GM18951 (cell line): ENCODE measurements around the gene CACNB2.

ENCODE experiments used
- POLR2A ChIP-seq: IDR thresholded peaks from 4 replicates; pipeline ENCODE4 v1.6.1; 2011; ENCODE audit warnings: mild to moderate bottlenecking; ENCODE audit not compliant: insufficient read length, insufficient read depth; ENCODE audit errors: extremely low read depth
- in situ Hi-C: fragments of 300-500 bp; cut with MboI; formaldehyde crosslinking; loops from one replicate; pipeline ENCODE4 v1.12.0; 2022; ENCODE audit warnings: low sequenced_read_pairs, mixed read lengths, inconsistent platforms; ENCODE audit not compliant: unreplicated experiment

The CACNB2 gene

DNA sequence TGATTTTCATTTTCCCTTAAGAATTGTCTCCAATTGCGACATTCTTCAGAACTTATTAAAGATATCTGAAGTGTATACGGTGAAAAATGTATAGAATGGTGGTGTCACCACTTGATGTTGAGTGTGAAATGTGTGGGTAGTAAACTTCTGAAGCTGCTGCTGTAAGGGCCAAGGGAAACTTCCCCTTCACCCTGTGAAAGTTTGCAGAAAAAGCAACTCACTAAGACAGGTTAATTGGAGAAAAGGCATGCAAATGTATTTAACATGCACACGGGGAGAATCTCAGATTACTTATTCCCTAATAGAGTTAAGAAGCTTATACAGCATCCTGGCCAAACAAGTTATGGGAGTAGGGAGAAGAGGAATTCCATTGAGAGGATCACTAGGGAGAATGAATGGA, 338.1 kb downstream of the CACNB2 start:
- no peak for TF ChIP-seq POLR2A
- in situ Hi-C loops: no loop called here

DNA sequence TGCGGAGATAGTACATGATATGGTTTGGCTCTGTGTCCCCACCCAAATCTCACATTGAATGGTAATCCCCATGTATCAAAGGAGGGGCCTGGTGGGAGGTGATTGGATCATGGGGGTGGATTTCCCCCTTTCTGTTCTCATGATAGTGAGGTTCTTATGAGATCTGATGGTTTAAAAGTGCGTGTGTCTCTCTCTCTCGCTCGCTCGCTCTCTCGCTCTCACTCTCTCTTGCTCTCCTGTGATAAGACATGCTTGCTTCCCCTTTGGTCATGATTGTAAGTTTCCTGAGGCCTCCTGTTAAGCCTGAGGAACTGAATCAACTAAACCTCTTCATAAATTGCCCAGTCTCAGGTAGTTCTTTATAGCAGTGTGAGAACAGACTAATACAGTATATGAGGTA, 339.3 kb downstream of the CACNB2 start:
- no peak for TF ChIP-seq POLR2A
- in situ Hi-C loops: no loop called here

DNA sequence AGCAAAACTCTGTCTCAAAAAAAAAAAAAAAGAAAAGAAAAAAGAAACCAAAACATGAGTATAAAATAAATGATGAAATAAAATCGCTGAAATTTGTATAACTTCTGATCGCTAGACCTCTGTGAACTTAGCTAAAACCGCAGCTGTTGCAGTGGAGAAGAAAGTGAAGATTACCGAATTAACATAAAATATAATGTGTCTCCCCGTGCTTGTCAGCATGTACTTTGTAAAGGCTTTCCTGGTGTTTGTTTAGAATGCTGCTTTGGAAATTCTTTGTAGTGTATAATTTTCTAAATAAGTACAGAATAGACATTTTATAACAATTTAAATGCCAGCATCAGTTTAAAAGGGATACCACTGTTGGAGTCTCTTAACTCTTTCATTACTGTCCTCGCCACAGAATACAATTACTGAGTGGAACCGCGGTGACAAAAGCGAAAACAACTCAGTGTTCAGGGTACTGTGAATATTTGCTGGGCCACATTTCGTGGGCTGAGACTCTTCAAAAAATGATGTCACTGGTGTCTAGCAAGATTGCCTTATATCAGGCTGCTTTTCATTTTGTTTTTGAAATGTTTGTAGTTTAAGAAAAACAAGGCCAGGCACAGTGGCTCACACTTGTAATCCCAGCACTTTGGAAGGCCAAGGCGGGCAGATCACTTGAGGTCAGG, 343.4 kb downstream of the CACNB2 start:
- in situ Hi-C loops: no loop called here
- no peak for TF ChIP-seq POLR2A

GRCh38 chr10:18486438-18486837, 346.2 kb downstream of the CACNB2 start:
- in situ Hi-C loops: no loop called here
- TF ChIP-seq POLR2A: no peak

DNA sequence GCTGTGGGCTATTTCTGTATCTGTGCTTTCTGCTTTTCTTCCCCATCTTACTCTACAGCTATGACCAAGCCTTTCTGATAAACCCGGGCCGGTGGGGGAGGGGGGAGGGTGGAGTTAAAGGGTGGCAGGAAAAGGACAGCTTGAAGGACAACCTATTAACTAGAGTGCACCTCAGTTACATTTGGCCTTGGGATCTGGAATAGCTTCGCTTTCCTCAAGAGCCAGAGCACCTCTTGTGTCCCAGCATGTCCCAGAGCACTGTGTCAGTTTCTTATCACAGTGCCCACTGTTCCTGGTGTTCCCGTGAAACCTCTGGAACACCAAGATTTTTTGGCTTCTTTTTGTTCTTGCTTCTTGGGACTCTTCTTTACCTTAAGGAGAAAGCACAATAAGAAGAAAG, 350.5 kb downstream of the CACNB2 start:
- TF ChIP-seq POLR2A: no peak
- in situ Hi-C loops: no loop called here

DNA sequence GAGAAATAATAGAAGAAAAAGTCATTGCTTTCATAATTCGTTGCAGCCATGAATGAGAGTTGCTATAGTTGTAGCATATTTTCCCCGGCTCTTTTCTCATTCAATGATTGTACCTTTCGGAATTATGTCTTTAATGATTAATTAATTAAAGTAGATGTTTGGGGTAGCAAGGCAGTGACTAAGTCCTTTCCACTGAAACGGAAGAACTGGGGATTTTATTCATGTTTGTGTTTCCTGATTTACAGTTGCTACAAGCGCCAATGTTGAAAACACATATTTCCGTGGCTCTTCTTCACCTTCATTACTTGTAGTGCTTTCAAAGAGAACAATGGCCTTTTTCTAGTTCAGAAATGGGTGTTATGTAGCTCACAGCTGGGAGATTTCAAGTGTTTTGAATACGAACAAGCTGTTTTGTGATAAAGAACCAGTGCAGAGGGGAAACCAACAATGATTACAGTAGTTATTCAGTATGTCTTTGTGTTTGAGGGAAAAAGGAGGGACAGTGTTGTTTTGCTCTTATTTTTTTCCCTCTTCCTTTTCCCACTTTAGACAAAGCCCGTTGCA, 357.7 kb downstream of the CACNB2 start:
- in situ Hi-C loops: no loop called here
- no peak for TF ChIP-seq POLR2A

- no peak for TF ChIP-seq POLR2A
- in situ Hi-C loops: no loop called here
Measured at GRCh38 chr10:18498998-18499397, 358.8 kb downstream of the CACNB2 start.

- in situ Hi-C loops: no loop called here
- no peak for TF ChIP-seq POLR2A
Measured at GRCh38 chr10:18500576-18500975, 360.4 kb downstream of the CACNB2 start.

- in situ Hi-C loops: no loop called here
- no peak for TF ChIP-seq POLR2A
Measured at GRCh38 chr10:18501198-18501597, 361.0 kb downstream of the CACNB2 start.

DNA sequence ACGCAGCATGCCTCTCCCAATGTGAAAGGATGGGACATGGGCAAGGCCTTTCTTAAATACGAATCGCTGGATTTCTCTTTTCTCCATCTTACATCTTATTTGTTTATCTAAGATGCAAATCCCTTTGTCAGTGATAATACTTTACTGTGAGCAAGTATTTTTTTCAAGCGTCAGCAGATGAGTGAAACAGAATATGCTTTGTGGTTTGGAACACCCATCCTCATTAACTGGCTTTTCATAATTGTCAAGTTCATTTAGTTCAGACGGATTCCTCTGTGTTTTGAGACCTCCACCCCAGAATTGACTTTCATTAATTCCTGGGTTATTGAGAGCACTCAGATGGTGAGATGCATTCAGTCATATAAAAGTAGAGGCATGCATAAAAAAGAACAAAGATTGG, 361.4 kb downstream of the CACNB2 start:
- no peak for TF ChIP-seq POLR2A
- in situ Hi-C loops: no loop called here

- no peak for TF ChIP-seq POLR2A
- in situ Hi-C loops: no loop called here
Measured at GRCh38 chr10:18504161-18504560, 363.9 kb downstream of the CACNB2 start.

DNA sequence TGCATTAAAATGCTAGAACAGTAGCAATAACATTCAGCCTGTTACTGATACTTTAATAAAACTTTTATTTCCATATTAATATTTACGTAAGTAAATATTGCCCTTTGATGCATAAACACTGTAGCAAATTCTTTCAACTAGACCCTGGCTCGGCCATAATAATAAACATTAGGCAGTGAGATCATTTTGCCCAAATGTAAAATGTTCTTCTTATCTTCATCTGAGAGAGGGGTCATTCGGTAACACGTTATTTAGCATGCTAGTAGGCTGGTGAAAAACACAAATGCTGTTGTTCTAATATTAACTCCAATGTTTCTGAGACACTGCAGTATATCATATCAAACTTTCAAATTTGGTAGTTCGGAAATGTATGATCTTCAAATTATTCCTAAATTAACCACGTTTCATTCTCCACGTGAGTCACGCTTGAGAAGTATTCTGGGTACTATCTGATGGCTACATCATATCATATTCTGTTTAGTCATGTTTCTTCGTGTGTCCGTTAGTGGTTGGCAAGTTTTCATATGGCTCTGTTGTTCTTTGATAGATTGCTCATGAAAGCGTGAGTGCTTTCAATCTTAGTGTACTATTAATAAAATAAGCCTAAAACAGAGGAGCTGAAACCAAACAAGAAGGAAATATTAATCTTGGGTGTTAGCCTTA, 365.4 kb downstream of the CACNB2 start:
- in situ Hi-C loops: no loop called here
- TF ChIP-seq POLR2A: no peak

- TF ChIP-seq POLR2A: no peak
- in situ Hi-C loops: no loop called here
Measured at GRCh38 chr10:18508587-18508986, 368.4 kb downstream of the CACNB2 start.

DNA sequence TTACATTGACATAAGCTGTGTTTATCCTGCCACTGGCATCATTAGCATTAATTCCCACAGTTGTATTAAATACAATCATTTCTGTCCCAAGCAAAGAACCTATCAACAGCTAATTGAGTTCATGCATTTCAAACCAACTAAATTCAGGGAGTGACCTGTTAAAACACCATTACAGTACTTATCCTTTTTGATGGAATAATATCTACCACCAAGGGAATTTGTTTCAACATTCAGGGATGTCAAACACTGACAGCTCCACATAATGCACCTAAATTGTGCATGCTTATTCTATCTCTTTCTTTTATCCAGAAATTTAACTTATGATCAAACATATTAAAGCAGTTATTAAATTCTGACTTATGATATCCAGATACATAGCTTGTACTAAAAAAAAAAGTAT, 374.3 kb downstream of the CACNB2 start:
- TF ChIP-seq POLR2A: no peak
- in situ Hi-C loops: no loop called here
